Neural crest cell (in vitro differentiated cells): ENCODE measurements around the gene CHGA. TPM values are rescaled to one million over a fixed set of nuclear protein-coding genes. Genes with fewer than 3 reads are reported as not detected.

Experiments used
- DNase-seq: peaks from one replicate; pipeline ENCODE4 v3.0.0; 2021; ENCODE audit warnings: low read depth, mixed read lengths, low spot score
- H3K27ac Mint-ChIP-seq: one replicate; pipeline ENCODE4 v1.8.0; 2021; ENCODE audit warnings: mild to moderate bottlenecking, mixed read lengths; ENCODE audit not compliant: unreplicated experiment
- H3K27me3 Mint-ChIP-seq: 2 replicates; pipeline ENCODE4 v1.8.0; 2021; ENCODE audit warnings: low read depth, mild to moderate bottlenecking, mixed read lengths
- H3K36me3 Mint-ChIP-seq: 2 replicates; pipeline ENCODE4 v1.8.0; 2021; ENCODE audit warnings: low read depth, mild to moderate bottlenecking, mixed read lengths
- H3K4me1 Mint-ChIP-seq: 2 replicates; pipeline ENCODE4 v1.8.0; 2021; ENCODE audit warnings: mixed read lengths
- H3K4me3 Mint-ChIP-seq: one replicate; pipeline ENCODE4 v1.8.0; 2021; ENCODE audit warnings: mild to moderate bottlenecking, mixed read lengths
- H3K9me3 Mint-ChIP-seq: 2 replicates; pipeline ENCODE4 v1.8.0; 2021; ENCODE audit warnings: mixed read lengths
- total RNA-seq: library from RNA; stranded (reverse); gene quantifications from 2 replicates; pipeline ENCODE4 v1.2.1, GENCODE V29; 2021
- TF ChIP-seq, protein P1 (sequence below): fragments of 200-600 bp; sonication (generic); conservative IDR thresholded peaks from 2 replicates; pipeline ENCODE4 v1.5.0; 2021; ENCODE audit warnings: antibody characterized with exemption, mild to moderate bottlenecking

The CHGA gene
- total RNA-seq, 1 donor from 2014 or later: 4.3 TPM

DNA sequence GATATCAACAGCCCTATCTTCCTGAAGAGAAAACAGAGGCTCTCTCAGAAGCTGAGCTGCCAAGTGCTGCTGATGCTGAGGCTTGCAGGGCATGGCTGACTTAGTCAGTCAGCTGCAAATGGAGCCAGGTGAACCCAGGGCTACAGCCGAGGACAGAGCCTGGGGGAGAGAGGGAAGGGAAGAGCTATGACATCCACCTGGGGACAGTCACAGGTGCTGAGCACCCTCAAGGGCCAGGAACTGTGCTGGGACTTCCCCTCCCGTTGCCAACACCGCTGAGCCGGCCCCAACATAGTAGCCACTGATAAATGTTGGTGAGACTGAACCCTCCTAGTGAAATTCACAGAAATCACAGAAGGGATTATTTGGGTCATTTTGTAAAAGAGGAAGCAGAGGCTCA, 6.7 kb upstream of the CHGA start:
- H3K9me3 Mint-ChIP-seq: no peaks in the 10 kb centered on the region
- peaks cover 64% of the 10 kb centered on the region for H3K27me3 Mint-ChIP-seq
- TF ChIP-seq, protein P1, sequence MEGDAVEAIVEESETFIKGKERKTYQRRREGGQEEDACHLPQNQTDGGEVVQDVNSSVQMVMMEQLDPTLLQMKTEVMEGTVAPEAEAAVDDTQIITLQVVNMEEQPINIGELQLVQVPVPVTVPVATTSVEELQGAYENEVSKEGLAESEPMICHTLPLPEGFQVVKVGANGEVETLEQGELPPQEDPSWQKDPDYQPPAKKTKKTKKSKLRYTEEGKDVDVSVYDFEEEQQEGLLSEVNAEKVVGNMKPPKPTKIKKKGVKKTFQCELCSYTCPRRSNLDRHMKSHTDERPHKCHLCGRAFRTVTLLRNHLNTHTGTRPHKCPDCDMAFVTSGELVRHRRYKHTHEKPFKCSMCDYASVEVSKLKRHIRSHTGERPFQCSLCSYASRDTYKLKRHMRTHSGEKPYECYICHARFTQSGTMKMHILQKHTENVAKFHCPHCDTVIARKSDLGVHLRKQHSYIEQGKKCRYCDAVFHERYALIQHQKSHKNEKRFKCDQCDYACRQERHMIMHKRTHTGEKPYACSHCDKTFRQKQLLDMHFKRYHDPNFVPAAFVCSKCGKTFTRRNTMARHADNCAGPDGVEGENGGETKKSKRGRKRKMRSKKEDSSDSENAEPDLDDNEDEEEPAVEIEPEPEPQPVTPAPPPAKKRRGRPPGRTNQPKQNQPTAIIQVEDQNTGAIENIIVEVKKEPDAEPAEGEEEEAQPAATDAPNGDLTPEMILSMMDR: no peak

DNA sequence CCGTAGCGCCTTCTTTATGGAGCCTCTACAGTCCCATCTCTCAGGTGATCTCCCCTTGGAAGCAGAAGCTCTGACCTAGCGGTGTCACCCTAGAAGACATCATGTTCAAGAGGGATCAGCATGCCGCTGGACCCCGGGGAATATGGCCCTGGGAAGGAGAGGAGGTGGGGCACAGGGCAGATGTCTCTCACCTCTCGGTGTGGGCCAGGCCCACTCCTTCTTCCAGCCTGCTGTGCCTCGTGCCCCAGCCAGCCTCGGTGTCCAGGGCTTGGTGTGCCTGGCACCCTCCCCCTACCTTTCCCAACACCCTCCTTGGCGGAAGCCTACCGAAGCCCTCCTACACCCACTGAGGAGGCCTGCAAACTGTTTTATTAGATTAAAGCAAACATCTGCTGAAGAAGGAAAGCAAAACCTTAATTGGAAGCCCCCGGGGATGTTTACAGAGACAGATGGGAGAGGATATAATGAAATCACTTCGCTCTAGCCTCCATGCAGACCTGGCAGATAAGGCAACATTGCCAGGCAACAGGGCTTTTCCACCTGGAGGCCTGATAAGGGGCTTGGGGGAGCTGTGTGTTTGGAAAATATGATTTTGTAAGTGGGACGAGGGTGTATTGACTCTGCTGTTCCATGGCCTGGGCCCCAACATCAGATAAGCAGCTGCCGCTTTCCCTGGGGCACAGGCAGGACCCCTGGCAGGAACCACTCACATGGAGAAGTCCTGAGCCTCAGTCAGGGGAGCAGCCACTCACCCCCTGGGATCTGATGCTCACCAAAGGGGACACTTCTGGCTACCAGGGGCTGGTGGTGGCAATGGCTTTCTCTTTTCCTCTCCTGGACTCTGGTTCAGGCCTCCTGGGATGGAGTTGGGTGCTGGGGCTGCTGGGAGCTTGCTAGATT, 5.7 kb upstream of the CHGA start:
- no peak for DNase-seq
- Mint-ChIP-seq H3K4me3 (no peak overlapping the region), H3K9me3 (no peaks in the 10 kb centered on the region), H3K27ac (no peak overlapping the region), H3K36me3 (no peaks in the 10 kb centered on the region), H3K27me3 (peaks cover 75% of the 10 kb centered on the region), H3K4me1 (peaks cover 1% of the 10 kb centered on the region)
- TF ChIP-seq, protein P1: no peak

More for the DNA sequence above, 6.7 kb upstream of the CHGA start:
- H3K36me3 Mint-ChIP-seq: no peaks in the 10 kb centered on the region
- no peak overlapping the region for H3K27ac Mint-ChIP-seq
- no peaks in the 10 kb centered on the region for H3K4me1 Mint-ChIP-seq
- no peak for DNase-seq
- no peak overlapping the region for H3K4me3 Mint-ChIP-seq

DNA sequence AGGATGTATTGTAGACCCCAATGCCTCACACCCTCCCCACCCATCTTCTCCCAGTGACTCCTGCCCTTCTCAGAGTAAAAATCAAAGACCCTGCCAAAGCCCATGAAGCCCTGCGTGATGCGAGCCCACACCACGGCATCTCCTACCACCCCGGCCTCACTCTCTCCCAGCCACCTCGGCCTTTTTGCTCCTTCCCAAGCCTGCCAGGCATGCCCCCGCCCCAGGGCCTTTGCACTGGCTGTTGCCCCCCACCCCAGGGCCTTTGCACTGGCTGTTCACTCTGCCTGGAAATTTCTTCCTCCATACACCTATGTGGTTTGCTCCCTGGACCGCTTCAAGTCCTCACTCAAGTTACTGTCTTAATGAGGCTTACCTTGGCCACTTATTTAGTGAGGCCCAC, 5.0 kb upstream of the CHGA start:
- DNase-seq: no peak
- H3K4me1 Mint-ChIP-seq: peaks cover 5% of the 10 kb centered on the region
- no peaks in the 10 kb centered on the region for H3K9me3 Mint-ChIP-seq
- H3K27ac Mint-ChIP-seq: no peak overlapping the region
- peaks cover 81% of the 10 kb centered on the region for H3K27me3 Mint-ChIP-seq
- no peaks in the 10 kb centered on the region for H3K36me3 Mint-ChIP-seq
- H3K4me3 Mint-ChIP-seq: no peak overlapping the region
- TF ChIP-seq, protein P1: no peak

DNA sequence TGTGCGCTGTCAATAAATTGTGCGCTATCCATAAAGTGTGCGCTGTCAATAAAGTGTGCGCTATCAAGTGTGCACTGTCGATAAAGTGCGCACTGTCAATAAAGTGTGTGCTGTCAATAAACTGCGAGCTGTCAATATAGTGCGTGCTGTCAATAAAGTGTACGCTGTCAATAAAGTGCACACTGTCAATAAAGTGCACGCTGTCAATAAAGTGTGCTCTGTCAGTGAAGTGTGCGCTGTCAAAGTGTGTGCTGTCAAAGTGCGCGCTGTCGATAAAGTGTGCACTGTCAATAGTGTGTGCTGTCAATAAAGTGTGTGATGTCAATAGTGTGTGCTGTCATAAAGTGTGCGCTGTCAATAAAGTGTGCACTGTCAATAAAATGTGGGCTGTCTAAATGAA, 2.9 kb upstream of the CHGA start:
- TF ChIP-seq, protein P1: no peak
- Mint-ChIP-seq H3K9me3 (no peaks in the 10 kb centered on the region), H3K27ac (no peak overlapping the region), H3K4me1 (peaks cover 5% of the 10 kb centered on the region), H3K4me3 (no peak overlapping the region), H3K36me3 (no peaks in the 10 kb centered on the region), H3K27me3 (peaks cover 93% of the 10 kb centered on the region)
- no peak for DNase-seq

DNA sequence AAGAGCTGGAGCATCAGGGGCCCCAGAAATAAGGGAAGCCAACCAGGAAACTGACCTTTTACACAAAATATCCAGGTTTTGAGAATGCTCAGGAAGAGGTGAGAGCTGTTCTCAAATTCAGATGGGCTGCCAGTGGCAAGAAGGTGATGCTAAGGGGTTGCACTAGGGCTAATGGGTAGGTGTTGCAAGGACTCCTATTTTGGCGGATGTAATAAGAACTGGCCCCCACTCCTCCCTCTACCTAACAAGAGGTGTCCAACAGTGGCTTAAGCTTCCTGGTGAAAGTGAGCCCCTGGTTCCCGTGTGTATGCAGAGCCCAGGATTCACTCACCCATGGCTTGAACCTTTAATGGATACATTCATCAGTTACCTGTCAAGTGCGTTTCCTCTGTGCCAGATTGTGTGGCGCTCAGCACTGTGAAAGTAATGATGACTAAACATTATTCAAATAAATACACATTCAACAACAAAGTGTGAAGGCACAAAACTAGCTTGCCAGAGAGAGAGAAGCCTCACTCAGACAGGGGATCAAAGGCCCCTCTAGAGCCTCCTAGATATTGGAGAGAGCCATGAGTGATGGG, 705 bp upstream of the CHGA start:
- Mint-ChIP-seq H3K9me3 (no peaks in the 10 kb centered on the region), H3K27ac (no peak overlapping the region), H3K36me3 (no peaks in the 10 kb centered on the region), H3K4me3 (peak overlapping the region; percentile 82), H3K4me1 (peaks cover 5% of the 10 kb centered on the region), H3K27me3 (peaks cover 95% of the 10 kb centered on the region)
- no peak for DNase-seq
- TF ChIP-seq, protein P1: no peak
